Measurements from ENCODE around the gene PMF1. TPM values are rescaled to one million over a fixed set of nuclear protein-coding genes. Genes with fewer than 3 reads are reported as not detected.

Gene PMF1
- total RNA-seq, 1 donor from 2014 or later, result 57.0 TPM

DNA sequence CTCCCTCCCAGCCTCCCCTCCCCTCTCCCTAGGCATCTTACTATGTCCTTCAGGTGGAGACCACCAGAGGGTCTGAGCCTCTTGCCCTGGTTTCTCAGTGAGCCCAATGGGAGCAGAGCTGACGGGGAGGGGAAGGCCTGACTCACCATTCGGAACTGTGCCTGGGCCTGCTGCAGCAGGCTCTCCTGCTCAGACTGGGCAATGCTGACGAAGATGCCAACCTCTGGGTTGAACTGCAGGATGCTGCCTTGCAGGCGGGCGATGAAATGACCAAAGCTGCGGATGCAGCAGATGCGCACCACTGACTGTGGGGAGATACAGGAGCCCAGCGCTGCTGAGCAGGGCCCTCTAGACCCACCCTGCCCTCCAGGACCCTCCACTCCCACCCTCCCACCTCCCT lies 46.1 kb downstream of the PMF1 start:
- Mint-ChIP-seq H3K4me1 (ENCODE audit: unreplicated experiment) (no peaks in the 10 kb centered on the region), H3K27me3 (ENCODE audit: unreplicated experiment) (no peaks in the 10 kb centered on the region), H3K27ac (ENCODE audit: unreplicated experiment) (no peak overlapping the region), H3K9me3 (ENCODE audit: unreplicated experiment) (no peaks in the 10 kb centered on the region), H3K4me3 (ENCODE audit: unreplicated experiment) (no peak overlapping the region), H3K36me3 (ENCODE audit: unreplicated experiment) (peaks cover 52% of the 10 kb centered on the region)
- TF ChIP-seq, protein P1, sequence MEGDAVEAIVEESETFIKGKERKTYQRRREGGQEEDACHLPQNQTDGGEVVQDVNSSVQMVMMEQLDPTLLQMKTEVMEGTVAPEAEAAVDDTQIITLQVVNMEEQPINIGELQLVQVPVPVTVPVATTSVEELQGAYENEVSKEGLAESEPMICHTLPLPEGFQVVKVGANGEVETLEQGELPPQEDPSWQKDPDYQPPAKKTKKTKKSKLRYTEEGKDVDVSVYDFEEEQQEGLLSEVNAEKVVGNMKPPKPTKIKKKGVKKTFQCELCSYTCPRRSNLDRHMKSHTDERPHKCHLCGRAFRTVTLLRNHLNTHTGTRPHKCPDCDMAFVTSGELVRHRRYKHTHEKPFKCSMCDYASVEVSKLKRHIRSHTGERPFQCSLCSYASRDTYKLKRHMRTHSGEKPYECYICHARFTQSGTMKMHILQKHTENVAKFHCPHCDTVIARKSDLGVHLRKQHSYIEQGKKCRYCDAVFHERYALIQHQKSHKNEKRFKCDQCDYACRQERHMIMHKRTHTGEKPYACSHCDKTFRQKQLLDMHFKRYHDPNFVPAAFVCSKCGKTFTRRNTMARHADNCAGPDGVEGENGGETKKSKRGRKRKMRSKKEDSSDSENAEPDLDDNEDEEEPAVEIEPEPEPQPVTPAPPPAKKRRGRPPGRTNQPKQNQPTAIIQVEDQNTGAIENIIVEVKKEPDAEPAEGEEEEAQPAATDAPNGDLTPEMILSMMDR (IDR thresholded peaks at IDR 0.05), result no peak
- DNase-seq (ENCODE audit: extremely low spot score, unreplicated experiment), result no peak

DNA sequence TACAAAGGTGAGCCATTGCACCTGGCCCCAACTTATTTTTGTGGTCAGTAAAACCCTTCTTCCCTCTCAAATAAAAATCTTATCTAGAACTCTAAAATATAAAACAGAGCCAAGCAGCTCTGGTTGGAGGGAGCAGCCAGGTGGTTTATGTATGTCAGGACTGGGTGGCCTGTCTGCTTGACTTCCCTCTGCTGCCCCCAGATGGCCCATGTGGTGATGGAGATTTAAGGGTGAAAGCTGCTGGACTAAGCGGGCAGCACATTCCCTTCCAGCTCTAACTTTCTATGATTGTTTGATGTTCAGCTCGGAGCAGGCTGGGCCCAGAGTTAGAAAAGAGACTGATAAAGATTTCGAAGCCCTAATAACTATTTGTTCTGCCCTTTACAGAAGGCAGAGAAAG lies 47.0 kb downstream of the PMF1 start:
- Mint-ChIP-seq H3K4me3 (ENCODE audit: unreplicated experiment) (no peak overlapping the region), H3K4me1 (ENCODE audit: unreplicated experiment) (no peaks in the 10 kb centered on the region), H3K36me3 (ENCODE audit: unreplicated experiment) (peaks cover 53% of the 10 kb centered on the region), H3K9me3 (ENCODE audit: unreplicated experiment) (no peaks in the 10 kb centered on the region), H3K27ac (ENCODE audit: unreplicated experiment) (no peak overlapping the region), H3K27me3 (ENCODE audit: unreplicated experiment) (no peaks in the 10 kb centered on the region)
- no peak for DNase-seq (ENCODE audit: extremely low spot score, unreplicated experiment)
- TF ChIP-seq, protein P1 (IDR thresholded peaks at IDR 0.05), result no peak

DNA sequence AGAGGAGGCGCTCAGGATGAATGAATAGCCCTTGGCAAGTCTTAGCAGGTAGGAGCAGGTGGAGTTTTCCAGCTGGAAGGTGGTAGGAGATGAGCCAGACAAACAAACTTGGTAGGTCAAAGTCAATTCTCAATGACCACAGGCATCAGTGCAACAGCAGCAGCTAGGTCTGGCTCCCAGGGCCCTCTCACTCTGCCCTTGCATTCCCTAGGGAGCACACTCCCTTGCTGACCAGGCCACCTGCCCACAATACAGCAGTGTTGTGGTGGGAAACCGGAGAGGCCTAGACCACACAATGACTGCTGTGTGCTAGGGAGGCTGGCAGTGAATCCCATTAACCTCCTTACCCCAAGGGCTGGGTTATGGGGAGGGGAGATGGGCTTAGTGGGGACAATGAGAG lies 48.1 kb downstream of the PMF1 start:
- Mint-ChIP-seq H3K9me3 (ENCODE audit: unreplicated experiment) (no peaks in the 10 kb centered on the region), H3K27me3 (ENCODE audit: unreplicated experiment) (no peaks in the 10 kb centered on the region), H3K4me3 (ENCODE audit: unreplicated experiment) (no peak overlapping the region), H3K27ac (ENCODE audit: unreplicated experiment) (no peak overlapping the region), H3K4me1 (ENCODE audit: unreplicated experiment) (no peaks in the 10 kb centered on the region), H3K36me3 (ENCODE audit: unreplicated experiment) (peaks cover 61% of the 10 kb centered on the region)
- DNase-seq (ENCODE audit: extremely low spot score, unreplicated experiment), result no peak
- TF ChIP-seq, protein P1 (IDR thresholded peaks at IDR 0.05), result no peak

DNA sequence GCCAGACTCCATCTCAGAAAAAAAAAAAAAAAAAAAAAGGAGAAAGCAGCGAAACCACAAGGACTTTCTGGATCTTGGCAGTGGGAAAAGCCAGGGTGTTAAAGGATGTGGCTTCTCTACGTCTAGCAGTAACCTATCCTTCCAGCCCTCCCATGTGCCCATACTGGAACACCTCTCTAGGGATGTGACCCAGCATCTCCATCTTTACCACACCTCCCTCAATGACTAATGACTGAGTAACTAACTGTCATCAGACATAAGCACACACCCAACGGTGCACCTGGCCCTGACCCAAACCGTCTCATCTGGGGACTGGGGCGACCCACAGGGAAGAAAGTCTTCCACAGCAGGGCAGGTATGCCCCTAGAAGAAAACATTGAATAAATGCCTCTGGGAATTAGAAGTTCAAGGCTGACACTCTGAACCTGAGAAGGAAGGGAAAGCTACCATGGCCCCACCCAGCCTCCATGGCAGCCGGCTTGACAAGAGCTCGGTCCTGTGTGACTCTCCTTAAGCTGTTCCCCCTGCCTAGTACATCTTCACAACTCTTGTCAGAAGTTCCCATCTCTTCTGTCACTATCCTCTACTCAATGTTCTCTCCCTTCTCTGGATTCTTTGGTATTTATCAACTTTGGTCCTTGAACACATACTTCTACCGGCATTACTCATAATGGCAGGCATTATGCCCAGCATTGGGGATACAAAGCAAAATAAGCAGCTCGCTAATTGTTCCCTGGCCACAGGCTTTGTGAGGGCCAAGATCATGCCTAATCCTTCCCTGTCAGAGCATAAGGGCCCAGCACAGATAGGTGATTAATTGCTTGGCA lies 49.9 kb downstream of the PMF1 start:
- Mint-ChIP-seq H3K4me3 (ENCODE audit: unreplicated experiment) (no peak overlapping the region), H3K9me3 (ENCODE audit: unreplicated experiment) (no peaks in the 10 kb centered on the region), H3K27me3 (ENCODE audit: unreplicated experiment) (no peaks in the 10 kb centered on the region), H3K27ac (ENCODE audit: unreplicated experiment) (no peak overlapping the region), H3K4me1 (ENCODE audit: unreplicated experiment) (no peaks in the 10 kb centered on the region), H3K36me3 (ENCODE audit: unreplicated experiment) (peaks cover 69% of the 10 kb centered on the region)
- DNase-seq (ENCODE audit: extremely low spot score, unreplicated experiment), result no peak
- TF ChIP-seq, protein P1 (IDR thresholded peaks at IDR 0.05), result no peak

DNA sequence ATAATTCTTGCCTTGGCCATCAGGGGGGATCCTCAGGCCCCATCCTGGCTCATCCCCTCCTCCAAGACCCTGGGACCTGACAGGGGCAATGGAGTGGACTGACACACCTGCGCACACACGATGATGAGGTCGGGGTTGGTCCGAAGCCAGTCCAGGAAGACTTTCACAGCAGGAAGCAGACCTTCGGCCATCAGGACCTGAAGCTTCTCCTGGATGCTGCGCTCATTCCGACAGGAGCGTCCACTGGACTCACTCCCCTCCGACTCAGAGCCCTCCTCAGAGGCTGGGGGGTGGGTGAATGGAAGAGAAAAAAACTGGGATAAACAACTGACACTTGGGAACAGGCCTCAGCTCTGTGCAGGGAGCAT lies 50.5 kb downstream of the PMF1 start:
- H3K36me3 Mint-ChIP-seq (ENCODE audit: unreplicated experiment), result peaks cover 67% of the 10 kb centered on the region
- H3K4me1 Mint-ChIP-seq (ENCODE audit: unreplicated experiment), result no peaks in the 10 kb centered on the region
- H3K27me3 Mint-ChIP-seq (ENCODE audit: unreplicated experiment), result no peaks in the 10 kb centered on the region
- no peak for DNase-seq (ENCODE audit: extremely low spot score, unreplicated experiment)
- H3K4me3 Mint-ChIP-seq (ENCODE audit: unreplicated experiment), result no peak overlapping the region
- no peaks in the 10 kb centered on the region for H3K9me3 Mint-ChIP-seq (ENCODE audit: unreplicated experiment)
- H3K27ac Mint-ChIP-seq (ENCODE audit: unreplicated experiment), result no peak overlapping the region
- TF ChIP-seq, protein P1 (IDR thresholded peaks at IDR 0.05), result no peak

All from osteocyte (in vitro differentiated cells).